HG03575 (cell line): ENCODE measurements around the gene RDH11.

ENCODE experiments used
- ATAC-seq: cut with Tn5 transposase; IDR thresholded peaks from one replicate; pipeline ENCODE4 v1.9.1; 2021; ENCODE audit not compliant: unreplicated experiment, insufficient number of reproducible peaks, low FRiP score; ENCODE audit errors: extremely low read depth

The RDH11 gene

DNA sequence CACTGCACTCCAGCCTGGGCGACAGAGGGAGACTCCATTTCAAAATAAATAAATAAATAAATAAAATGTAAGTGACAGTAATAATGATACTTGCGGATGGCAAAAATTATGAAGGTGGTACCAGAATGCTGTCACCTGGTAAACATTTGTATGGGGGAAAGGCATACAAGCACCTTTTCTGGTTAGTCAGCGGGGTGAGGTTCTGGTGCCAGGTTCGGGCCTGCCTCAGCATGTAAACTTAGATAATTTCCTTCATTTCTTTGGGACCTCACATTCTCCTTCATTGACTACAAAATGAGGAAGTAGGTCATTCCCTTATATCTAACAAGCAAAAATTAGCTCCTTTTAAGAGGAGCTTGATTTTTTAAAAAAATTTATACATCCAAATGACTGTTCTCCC lies 31.9 kb downstream of the RDH11 start:
- no peak for ATAC-seq

DNA sequence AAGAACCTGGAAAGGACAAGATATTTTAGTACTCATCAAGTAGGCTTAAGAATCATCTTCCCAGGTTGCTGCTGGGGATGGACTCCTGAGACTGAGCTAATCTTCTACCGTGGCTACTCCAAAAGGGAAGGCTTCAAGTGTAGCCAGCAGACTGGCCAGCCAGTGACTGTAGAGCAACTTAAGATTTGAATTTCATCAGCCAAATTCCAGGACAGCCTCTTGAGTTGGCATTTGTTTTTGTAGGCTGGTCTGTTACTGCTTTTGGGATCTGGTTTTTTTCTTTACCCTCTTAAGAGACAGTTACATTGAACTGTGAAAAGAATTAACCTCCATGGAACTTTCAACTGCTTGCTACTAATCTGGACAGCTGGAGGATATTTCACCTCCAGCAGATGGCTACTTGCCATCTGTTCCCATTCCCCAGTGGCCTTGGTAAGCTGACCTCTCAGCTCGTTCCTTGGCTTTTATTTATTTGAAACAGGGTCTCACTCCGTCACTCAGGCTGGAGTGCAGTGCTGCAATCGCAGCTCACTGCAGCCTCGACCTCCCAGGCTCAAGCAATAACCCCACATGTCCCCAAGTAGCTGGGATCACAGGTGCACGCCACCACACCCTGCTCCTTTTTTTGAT lies 41.8 kb downstream of the RDH11 start:
- ATAC-seq, result no peak

DNA sequence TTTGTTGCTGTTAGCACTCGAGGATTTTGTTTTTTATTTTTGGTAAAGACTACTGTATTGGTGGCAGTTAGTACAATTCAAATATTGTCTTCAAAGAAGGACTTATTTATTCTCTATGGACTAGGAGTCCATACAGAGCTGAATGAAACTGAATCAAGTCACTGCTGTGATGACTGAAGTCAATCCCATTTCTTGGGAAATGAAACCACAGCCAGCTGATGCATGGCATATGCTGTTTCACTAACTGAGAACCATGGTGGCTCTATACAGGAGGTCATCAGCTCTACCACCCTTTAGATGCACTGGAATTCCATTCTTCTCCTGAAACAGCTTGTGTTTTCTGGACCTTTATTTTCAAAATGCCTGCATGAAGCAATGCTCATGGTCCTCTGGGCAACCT lies 43.4 kb downstream of the RDH11 start:
- ATAC-seq, result no peak

GRCh38 chr14:67650694-67651093 lies 44.9 kb downstream of the RDH11 start:
- no peak for ATAC-seq

DNA sequence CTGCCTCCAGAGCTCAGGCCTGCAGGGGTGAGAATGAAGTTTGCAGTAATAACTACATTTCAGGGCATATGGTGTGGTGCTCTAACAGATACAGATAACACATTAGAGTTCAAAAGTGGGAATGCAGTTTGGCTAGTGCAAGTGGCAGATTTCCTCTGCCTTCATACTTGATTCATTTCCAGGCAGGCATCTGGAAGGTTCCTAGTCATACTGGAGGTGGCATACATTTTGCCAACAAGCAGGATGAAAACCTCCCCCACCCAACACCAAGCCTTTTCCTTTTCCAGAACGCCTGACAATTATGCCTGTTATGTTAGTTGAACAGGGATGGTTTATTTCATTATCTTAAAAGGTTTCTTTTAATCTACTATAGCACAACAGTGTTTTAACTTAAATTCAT lies 45.4 kb downstream of the RDH11 start:
- ATAC-seq, result no peak

GRCh38 chr14:67646131-67646530 lies 49.4 kb downstream of the RDH11 start:
- ATAC-seq, result no peak

- no peak for ATAC-seq
Measured at GRCh38 chr14:67645414-67645813, 50.1 kb downstream of the RDH11 start.

GRCh38 chr14:67644428-67644827 lies 51.1 kb downstream of the RDH11 start:
- ATAC-seq, result no peak

GRCh38 chr14:67643713-67644112 lies 51.9 kb downstream of the RDH11 start:
- ATAC-seq, result no peak

- no peak for ATAC-seq
Measured at GRCh38 chr14:67641902-67642749, 53.4 kb downstream of the RDH11 start.

DNA sequence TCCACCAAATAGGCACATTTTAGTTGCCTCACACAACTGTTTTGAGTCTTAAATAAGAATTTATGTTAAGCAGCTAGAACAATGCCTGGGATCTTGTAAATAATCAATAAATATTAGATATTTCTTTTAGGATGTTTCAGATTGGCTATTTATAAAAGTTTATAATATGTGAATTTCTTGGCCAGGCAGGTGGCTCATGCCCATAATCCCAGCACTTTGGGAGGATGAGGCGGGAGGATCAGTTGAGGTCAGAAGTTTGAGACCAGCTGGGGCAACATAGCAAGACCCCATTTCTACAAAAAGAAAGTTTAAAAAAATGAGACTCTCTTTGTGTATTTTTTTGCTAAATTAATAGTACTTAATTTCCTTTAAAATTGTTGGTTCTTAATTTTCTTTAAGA lies 54.1 kb downstream of the RDH11 start:
- no peak for ATAC-seq

DNA sequence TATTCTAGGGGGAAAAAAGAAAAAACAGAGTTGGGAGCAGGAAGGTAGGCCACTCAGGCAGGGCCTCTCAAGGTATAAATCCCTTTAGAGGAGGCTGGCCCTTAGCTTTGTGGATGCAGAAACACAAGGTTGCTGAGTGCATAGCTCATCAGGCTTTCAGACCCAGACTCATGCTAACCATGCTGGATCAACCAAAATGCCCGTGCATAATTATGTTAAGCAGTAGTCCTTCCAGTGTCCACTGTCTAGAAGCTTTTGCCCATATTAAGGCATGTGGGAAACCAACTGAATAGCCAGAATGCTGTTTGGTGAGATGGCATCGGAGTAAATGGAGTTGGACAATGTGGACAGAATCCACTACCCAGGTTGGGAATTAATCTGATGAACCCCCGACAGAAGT lies 56.9 kb downstream of the RDH11 start:
- ATAC-seq, result no peak

GRCh38 chr14:67636361-67636919 lies 59.1 kb downstream of the RDH11 start:
- ATAC-seq, result no peak

- ATAC-seq, result no peak
Measured at GRCh38 chr14:67633451-67634147, 62.0 kb downstream of the RDH11 start.

- no peak for ATAC-seq
Measured at GRCh38 chr14:67630938-67631337, 64.6 kb downstream of the RDH11 start.

- no peak for ATAC-seq
Measured at GRCh38 chr14:67630186-67630585, 65.4 kb downstream of the RDH11 start.

- ATAC-seq, result no peak
Measured at GRCh38 chr14:67627519-67627918, 68.0 kb downstream of the RDH11 start.
